ENCODE measurements around the gene NANOGP8.

- TF ChIP-seq POLR2AphosphoS5 (IDR thresholded peaks at IDR 0.05; ENCODE audit: low read depth) (no peak), CTCF (IDR thresholded peaks at IDR 0.05; ENCODE audit: insufficient read depth, low read length) (no peak), REST (IDR thresholded peaks at IDR 0.05; ENCODE audit: insufficient replicate concordance, low read depth) (no peak), GABPA (IDR thresholded peaks at IDR 0.05; ENCODE audit: low read depth) (no peak)
Measured at GRCh38 chr15:35090104-35090807, 5.2 kb upstream of the NANOGP8 start.

Measured in HL-60 (cell line).